Measurements from ENCODE around the gene ARSJ.

GRCh38 chr4:113866611-113867010 lies 112.8 kb downstream of the ARSJ start:
- TF ChIP-seq CTCF (IDR thresholded peaks at IDR 0.05; ENCODE audit: low read length) (no peak), EZH2 (IDR thresholded peaks at IDR 0.05; ENCODE audit: borderline replicate concordance, low read length) (no peak)
